Body of pancreas (tissue), 4 donors: ENCODE data around the gene DIO1.

Source experiments
- POLR2A ChIP-seq, 3 donors: fragments of 450-650 bp; IDR thresholded peaks; one replicate each; pipeline ENCODE4 v1.6.1; 2016; ENCODE audit warnings: antibody characterized with exemption in 3 of 3, mild to moderate bottlenecking in 2 of 3
- TF ChIP-seq, protein P1 (sequence below), 7 experiments: fragments of 450-650 bp in 4 of 7; fragments of 200-600 bp in 3 of 7; sonication (generic) in 3 of 7; IDR thresholded peaks; one replicate each; pipeline ENCODE4 v1.5.1; 2016 to 2019; ENCODE audit warnings: antibody characterized with exemption in 7 of 7

DNA sequence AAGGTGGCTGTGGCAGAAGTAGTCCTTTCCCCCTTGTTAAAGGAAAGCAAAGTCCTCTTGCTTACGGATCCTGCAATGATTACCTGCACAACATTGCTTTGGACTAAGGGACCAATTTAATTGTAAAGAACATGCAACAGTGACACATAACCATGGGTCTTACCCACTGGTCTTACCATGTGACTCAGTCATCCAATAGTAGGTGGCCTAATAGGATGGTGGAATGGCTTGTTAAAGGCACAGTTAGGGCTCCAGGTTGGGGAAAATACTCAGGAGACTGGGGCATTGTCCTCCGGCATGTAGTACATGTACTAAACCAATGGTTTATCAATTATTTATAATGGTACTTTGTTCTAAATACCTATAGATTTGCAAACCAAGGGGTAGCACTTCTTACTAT lies 2.3 kb upstream of the DIO1 start:
- TF ChIP-seq, protein P1, sequence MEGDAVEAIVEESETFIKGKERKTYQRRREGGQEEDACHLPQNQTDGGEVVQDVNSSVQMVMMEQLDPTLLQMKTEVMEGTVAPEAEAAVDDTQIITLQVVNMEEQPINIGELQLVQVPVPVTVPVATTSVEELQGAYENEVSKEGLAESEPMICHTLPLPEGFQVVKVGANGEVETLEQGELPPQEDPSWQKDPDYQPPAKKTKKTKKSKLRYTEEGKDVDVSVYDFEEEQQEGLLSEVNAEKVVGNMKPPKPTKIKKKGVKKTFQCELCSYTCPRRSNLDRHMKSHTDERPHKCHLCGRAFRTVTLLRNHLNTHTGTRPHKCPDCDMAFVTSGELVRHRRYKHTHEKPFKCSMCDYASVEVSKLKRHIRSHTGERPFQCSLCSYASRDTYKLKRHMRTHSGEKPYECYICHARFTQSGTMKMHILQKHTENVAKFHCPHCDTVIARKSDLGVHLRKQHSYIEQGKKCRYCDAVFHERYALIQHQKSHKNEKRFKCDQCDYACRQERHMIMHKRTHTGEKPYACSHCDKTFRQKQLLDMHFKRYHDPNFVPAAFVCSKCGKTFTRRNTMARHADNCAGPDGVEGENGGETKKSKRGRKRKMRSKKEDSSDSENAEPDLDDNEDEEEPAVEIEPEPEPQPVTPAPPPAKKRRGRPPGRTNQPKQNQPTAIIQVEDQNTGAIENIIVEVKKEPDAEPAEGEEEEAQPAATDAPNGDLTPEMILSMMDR (IDR thresholded peaks at IDR 0.05): no peak
- TF ChIP-seq POLR2A (IDR thresholded peaks at IDR 0.05): no peak
